ENCODE data around the gene PRH2. TPM values are rescaled to one million over a fixed set of nuclear protein-coding genes. Genes with fewer than 3 reads are reported as not detected.

Gene PRH2
- total RNA-seq = not detected

DNA sequence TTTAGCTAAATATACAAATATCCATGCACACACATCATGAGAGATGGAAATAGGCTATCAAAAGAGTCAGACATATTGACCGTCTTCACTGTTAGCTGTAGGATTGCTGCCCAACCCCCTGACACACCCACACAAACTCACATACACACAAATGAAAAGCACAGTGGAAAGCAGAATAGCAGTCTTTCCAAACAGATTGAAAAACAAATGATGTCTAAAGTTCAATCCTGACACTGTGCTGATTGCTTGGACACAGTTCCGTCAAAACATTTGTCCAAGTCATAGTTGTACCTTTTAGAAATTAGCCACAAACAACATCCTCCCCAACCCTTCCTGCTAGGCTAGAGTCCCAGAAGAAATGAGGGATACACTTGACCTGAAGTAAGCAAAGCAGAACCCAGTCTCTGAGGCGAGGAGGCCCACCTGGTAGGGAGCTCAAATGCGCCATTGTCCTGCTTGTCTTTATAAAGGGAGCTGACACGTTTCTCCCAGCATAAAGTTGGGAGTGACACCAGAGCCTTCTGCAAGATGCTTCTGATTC, at the start of gene PRH2:
Gene PRH2, plus strand, starts transcription at position 491 of the 541 bp plus-strand sequence. Its CDS starts 38 bp downstream, at position 529.
- Histone ChIP-seq H3K9me3 (no peaks in the 10 kb centered on the region), H3K9ac (ENCODE audit: low read depth in 2 of 2, low read length in 2 of 2) (no peak within 1 kb of the TSS), H3K4me1 (no peaks in the 10 kb centered on the region), H3K4me3 (no peak within 1 kb of the TSS), H3K27ac (no peak within 1 kb of the TSS), H3K36me3 (no peaks in the 10 kb centered on the region), H3K27me3 (no peaks in the 10 kb centered on the region)
- no peak for DNase-seq
- intact Hi-C loops (cut with DNase I) = no loop called here
- TF ChIP-seq, protein P1, sequence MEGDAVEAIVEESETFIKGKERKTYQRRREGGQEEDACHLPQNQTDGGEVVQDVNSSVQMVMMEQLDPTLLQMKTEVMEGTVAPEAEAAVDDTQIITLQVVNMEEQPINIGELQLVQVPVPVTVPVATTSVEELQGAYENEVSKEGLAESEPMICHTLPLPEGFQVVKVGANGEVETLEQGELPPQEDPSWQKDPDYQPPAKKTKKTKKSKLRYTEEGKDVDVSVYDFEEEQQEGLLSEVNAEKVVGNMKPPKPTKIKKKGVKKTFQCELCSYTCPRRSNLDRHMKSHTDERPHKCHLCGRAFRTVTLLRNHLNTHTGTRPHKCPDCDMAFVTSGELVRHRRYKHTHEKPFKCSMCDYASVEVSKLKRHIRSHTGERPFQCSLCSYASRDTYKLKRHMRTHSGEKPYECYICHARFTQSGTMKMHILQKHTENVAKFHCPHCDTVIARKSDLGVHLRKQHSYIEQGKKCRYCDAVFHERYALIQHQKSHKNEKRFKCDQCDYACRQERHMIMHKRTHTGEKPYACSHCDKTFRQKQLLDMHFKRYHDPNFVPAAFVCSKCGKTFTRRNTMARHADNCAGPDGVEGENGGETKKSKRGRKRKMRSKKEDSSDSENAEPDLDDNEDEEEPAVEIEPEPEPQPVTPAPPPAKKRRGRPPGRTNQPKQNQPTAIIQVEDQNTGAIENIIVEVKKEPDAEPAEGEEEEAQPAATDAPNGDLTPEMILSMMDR (IDR thresholded peaks at IDR 0.05) = no peak

DNA sequence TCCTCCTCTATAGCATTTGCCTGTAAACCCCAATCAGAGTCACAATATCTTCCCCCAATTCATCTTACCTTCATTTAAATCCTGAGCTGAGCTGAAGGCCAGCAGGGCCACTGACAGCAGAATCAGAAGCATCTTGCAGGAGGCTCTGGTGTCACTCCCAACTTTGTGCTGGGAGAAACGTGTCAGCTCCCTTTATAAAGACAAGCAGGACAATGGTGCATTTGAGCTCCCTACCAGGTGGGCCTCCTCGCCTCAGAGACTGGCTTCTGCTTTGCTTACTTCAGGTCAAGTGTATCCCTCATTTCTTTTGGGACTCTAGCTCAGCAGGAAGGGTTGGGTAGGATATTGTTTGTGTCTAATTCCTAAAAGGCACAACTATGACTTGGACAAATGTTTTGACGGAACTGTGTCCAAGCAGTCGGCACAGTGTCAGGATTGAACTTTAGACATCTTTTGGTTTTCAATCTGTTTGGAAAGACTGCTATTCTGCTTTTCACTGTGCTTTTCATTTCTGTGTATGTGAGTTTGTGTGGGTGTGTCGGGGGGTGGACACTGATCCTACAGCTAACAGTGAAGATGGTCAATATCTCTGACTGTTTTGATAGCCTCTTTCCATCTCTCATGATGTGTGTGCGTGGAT, 44.8 kb upstream of the PRH2 start, which contains the start of gene PRH1:
Gene PRH1, minus strand, starts transcription at position 170 of the 640 bp plus-strand sequence. Its CDS starts 38 bp downstream, at position 132.
- Histone ChIP-seq H3K4me1 (no peaks in the 10 kb centered on the region), H3K36me3 (no peaks in the 10 kb centered on the region), H3K27me3 (no peaks in the 10 kb centered on the region), H3K4me3 (no peak within 1 kb of the TSS), H3K9me3 (no peaks in the 10 kb centered on the region), H3K27ac (no peak within 1 kb of the TSS), H3K9ac (ENCODE audit: low read depth in 2 of 2, low read length in 2 of 2) (no peak within 1 kb of the TSS)
- intact Hi-C loops (cut with DNase I) = no loop called here
- TF ChIP-seq, protein P1 (IDR thresholded peaks at IDR 0.05) = no peak
- no peak for DNase-seq

- H3K27me3 ChIP-seq = no peaks in the 10 kb centered on the region
- H3K9me3 ChIP-seq = no peaks in the 10 kb centered on the region
- H3K9ac ChIP-seq (ENCODE audit: low read depth in 2 of 2, low read length in 2 of 2) = no peak overlapping the region
- no peak overlapping the region for H3K27ac ChIP-seq
- TF ChIP-seq, protein P1 (IDR thresholded peaks at IDR 0.05) = no peak
- H3K36me3 ChIP-seq = no peaks in the 10 kb centered on the region
- intact Hi-C loops (cut with DNase I) = no loop called here
- DNase-seq = no peak
- H3K4me3 ChIP-seq = no peak overlapping the region
- H3K4me1 ChIP-seq = no peaks in the 10 kb centered on the region
Observed at GRCh38 chr12:10889226-10889625, 39.8 kb upstream of the PRH2 start.

DNA sequence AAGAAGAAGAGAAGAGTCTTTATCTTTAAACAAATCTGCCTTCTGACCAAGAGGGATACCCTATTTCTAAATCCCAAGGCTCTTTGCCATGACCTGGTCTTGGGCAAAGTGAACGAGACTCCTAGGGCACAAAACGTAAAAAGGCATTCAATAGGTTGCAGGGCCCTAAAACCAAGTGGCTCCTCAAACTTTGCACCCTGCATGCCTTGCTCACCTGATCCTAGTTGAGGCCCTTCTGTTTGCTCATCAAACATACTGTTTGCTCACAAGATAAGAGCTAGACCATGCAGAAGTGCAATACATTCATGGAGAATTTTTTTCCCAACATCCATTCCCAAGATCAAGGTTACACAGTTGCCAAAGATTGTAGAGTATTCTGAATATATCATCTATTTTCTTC, 37.1 kb upstream of the PRH2 start:
- TF ChIP-seq, protein P1 (IDR thresholded peaks at IDR 0.05) = no peak
- H3K4me1 ChIP-seq = no peaks in the 10 kb centered on the region
- no peaks in the 10 kb centered on the region for H3K9me3 ChIP-seq
- intact Hi-C loops (cut with DNase I) = no loop called here
- H3K36me3 ChIP-seq = no peaks in the 10 kb centered on the region
- no peaks in the 10 kb centered on the region for H3K27me3 ChIP-seq
- DNase-seq = peak; percentile 62
- H3K9ac ChIP-seq (ENCODE audit: low read depth in 2 of 2, low read length in 2 of 2) = no peak overlapping the region
- no peak overlapping the region for H3K27ac ChIP-seq
- no peak overlapping the region for H3K4me3 ChIP-seq

GRCh38 chr12:10896854-10897253, 32.2 kb upstream of the PRH2 start:
- DNase-seq = no peak
- Histone ChIP-seq H3K27me3 (no peaks in the 10 kb centered on the region), H3K4me3 (no peak overlapping the region), H3K9ac (ENCODE audit: low read depth in 2 of 2, low read length in 2 of 2) (no peak overlapping the region), H3K27ac (no peak overlapping the region), H3K4me1 (no peaks in the 10 kb centered on the region), H3K36me3 (no peaks in the 10 kb centered on the region), H3K9me3 (no peaks in the 10 kb centered on the region)
- TF ChIP-seq, protein P1 (IDR thresholded peaks at IDR 0.05) = no peak
- intact Hi-C loops (cut with DNase I) = no loop called here
